Adrenal gland (tissue), 12 donors: ENCODE data around the gene NFATC2IP. TPM values are rescaled to one million over a fixed set of nuclear protein-coding genes. Genes with fewer than 3 reads are reported as not detected.

ENCODE experiments used
- DNase-seq, 7 donors: peaks; one replicate each; pipeline ENCODE4 v3.0.0-alpha.2; 2019 to 2020
- H3K27ac ChIP-seq, 5 donors: fragments of 200-600 bp; sonication (generic) in 4 of 5; 1 replicate in 3 of 5; 2 replicates in 2 of 5; pipeline versions ENCODE4 v1.5.1 to v1.8.0; 2016 to 2020; ENCODE audit warnings: mild to moderate bottlenecking in 1 of 5
- H3K27me3 ChIP-seq: fragments of 200-600 bp; 2 replicates; pipeline ENCODE4 v1.8.0; 2021
- H3K36me3 ChIP-seq, 2 donors: fragments of 200-600 bp; replicated peaks in 1 of 2; 1 replicate in 1 of 2; 2 replicates in 1 of 2; pipeline versions ENCODE4 v1.5.1 to v1.8.0; 2018 to 2022
- H3K4me1 ChIP-seq, 2 donors: fragments of 200-600 bp; replicated peaks in 1 of 2; 1 replicate in 1 of 2; 2 replicates in 1 of 2; pipeline versions ENCODE4 v1.5.1 to v1.8.0; 2018 to 2021
- H3K4me3 ChIP-seq, 4 donors: fragments of 200-600 bp; sonication (generic) in 3 of 4; one replicate each; pipeline ENCODE4 v1.5.1; 2016 to 2018
- H3K9me3 ChIP-seq, 3 donors: fragments of 200-600 bp; sonication (generic) in 1 of 3; replicated peaks in 1 of 3; 1 replicate in 2 of 3; 2 replicates in 1 of 3; pipeline versions ENCODE4 v1.5.1 to v1.8.0; 2016 to 2021
- CTCF ChIP-seq, 6 experiments: fragments of 450-650 bp in 4 of 6; fragments of 200-600 bp in 2 of 6; sonication (generic) in 1 of 6; IDR thresholded peaks; 1 replicate in 5 of 6; 2 replicates in 1 of 6; pipeline versions ENCODE4 v1.5.1 to v1.8.0; 2016 to 2021; ENCODE audit warnings: antibody characterized with exemption in 6 of 6, mild to moderate bottlenecking in 2 of 6, moderate library complexity in 1 of 6
- POLR2A ChIP-seq, 2 donors: fragments of 450-650 bp; IDR thresholded peaks; one replicate each; pipeline ENCODE4 v1.6.1; 2017; ENCODE audit warnings: antibody characterized with exemption in 2 of 2, mild to moderate bottlenecking in 2 of 2, moderate library complexity in 1 of 2
- WGBS, 4 donors: extraction: QIAGEN DNeasy Blood & Tissue Kit in 2 of 4; methylation state at CpG; one replicate each; pipeline versions ENCODE4 v1.1.5 to v1.1.7; 2013 to 2017; 5-methylcytosine and 5-hydroxymethylcytosine counted together
- intact Hi-C, 2 donors: fragments of 100-400 bp; cut with DNase I; formaldehyde crosslinking; loops; one replicate each; pipeline versions ENCODE4 v1.14.1 to v1.15.0; 2022 to 2023
- polyA plus RNA-seq, 3 donors: library from polyadenylated mRNA; stranded (reverse); fragments of 200-250 nt in 2 of 3; fragments of 350-450 nt in 1 of 3; fragmentation: Illumina TruSeq in 1 of 3; extraction: RNeasy Lipid Tissue Mini Kit (QIAGEN cat#74804) in 1 of 3; gene quantifications; one replicate each; pipeline ENCODE4 v1.2.3, GENCODE V29; 2013 to 2014
- total RNA-seq, 9 donors: library from RNA; depleted of rRNA in 4 of 9; stranded (reverse); fragments of >200 nt in 4 of 9; fragments of 120-200 nt in 1 of 9; fragmentation: NEBNext Ultra II Directional in 1 of 9; extraction: Animal tissue kit (Norgen Biotek cat#: 25700) in 1 of 9; gene quantifications; one replicate each; pipeline versions ENCODE4 v1.1.0 to v1.2.4, GENCODE V29; 2013 to 2023
- donor health status: healthy with polysubstance abuse.
- donor health status: Bipolar disorder and iron deficiency.
- donor health status: DM: yes; HTN: yes; CAD: no.
- donor health status: DM: no; HTN: no; CAD: no.
- donor health status: DM: no; HTN: no; CAD: no.
- donor health status: DM: yes; HTN: yes; CAD: no.

Gene NFATC2IP
- total and polyA plus RNA-seq, 12 donors: 7.7 to 25.2 (median 17.1) TPM

- Histone ChIP-seq H3K9me3 (no peaks in the 10 kb centered on the region), H3K36me3 (no peaks in the 10 kb centered on the region), H3K27ac (no peak overlapping the region), H3K27me3 (no peaks in the 10 kb centered on the region), H3K4me3 (no peak overlapping the region), H3K4me1 (no peaks in the 10 kb centered on the region)
- WGBS, 4 donors: 81 to 87% (median 85%) methylated on average over 2 of the region's 2 CpGs
- intact Hi-C loops: no loop called here
- DNase-seq: no peak
- TF ChIP-seq POLR2A (IDR thresholded peaks at IDR 0.05) (no peak), CTCF (IDR thresholded peaks at IDR 0.05) (no peak)
Observed at GRCh38 chr16:29009838-29010166, 59.1 kb downstream of the NFATC2IP start.

- 58 to 88% (median 69%) methylated on average over 8 of the region's 8 CpGs for WGBS, 4 donors
- H3K4me3 ChIP-seq: no peak overlapping the region
Observed at GRCh38 chr16:29011112-29011511, 60.4 kb downstream of the NFATC2IP start.

GRCh38 chr16:29011851-29012250 is 61.1 kb downstream of the NFATC2IP start:
- Histone ChIP-seq H3K4me1 (no peaks in the 10 kb centered on the region), H3K27ac (no peak overlapping the region), H3K9me3 (no peaks in the 10 kb centered on the region), H3K4me3 (no peak overlapping the region), H3K36me3 (no peaks in the 10 kb centered on the region), H3K27me3 (no peaks in the 10 kb centered on the region)
- 77 to 89% (median 86%) methylated on average over 4 of the region's 4 CpGs for WGBS, 4 donors
- intact Hi-C loops: no loop called here
- no peak for TF ChIP-seq POLR2A (IDR thresholded peaks at IDR 0.05)
- TF ChIP-seq CTCF (IDR thresholded peaks at IDR 0.05): no peak
- no peak for DNase-seq

More at GRCh38 chr16:29011112-29011511, 60.4 kb downstream of the NFATC2IP start:
- Histone ChIP-seq H3K27me3 (no peaks in the 10 kb centered on the region), H3K27ac (no peak overlapping the region), H3K4me1 (no peaks in the 10 kb centered on the region), H3K9me3 (no peaks in the 10 kb centered on the region), H3K36me3 (no peaks in the 10 kb centered on the region)
- no peak for DNase-seq
- intact Hi-C loops: no loop called here
- TF ChIP-seq CTCF (IDR thresholded peaks at IDR 0.05): no peak
- TF ChIP-seq POLR2A (IDR thresholded peaks at IDR 0.05): no peak

GRCh38 chr16:29012913-29013553 is 62.3 kb downstream of the NFATC2IP start:
- Histone ChIP-seq H3K36me3 (no peaks in the 10 kb centered on the region), H3K4me3 (no peak overlapping the region), H3K9me3 (no peaks in the 10 kb centered on the region), H3K4me1 (no peaks in the 10 kb centered on the region), H3K27ac (no peak overlapping the region), H3K27me3 (no peaks in the 10 kb centered on the region)
- intact Hi-C loops: no loop called here
- no peak for DNase-seq
- no peak for TF ChIP-seq CTCF (IDR thresholded peaks at IDR 0.05)
- no peak for TF ChIP-seq POLR2A (IDR thresholded peaks at IDR 0.05)
- WGBS, 4 donors: 66 to 76% (median 71%) methylated on average over 9 of the region's 9 CpGs
